ENCODE data around the gene CCDC39.
"Not testable (repeated sequence)": the region's sequence is repeated elsewhere in the genome, so short reads cannot be mapped to it uniquely, and the experiment has no call there.

CCDC39 gene

GRCh38 chr3:180611006-180611405 is 68.3 kb downstream of the CCDC39 start:
- TF ChIP-seq, protein P1, sequence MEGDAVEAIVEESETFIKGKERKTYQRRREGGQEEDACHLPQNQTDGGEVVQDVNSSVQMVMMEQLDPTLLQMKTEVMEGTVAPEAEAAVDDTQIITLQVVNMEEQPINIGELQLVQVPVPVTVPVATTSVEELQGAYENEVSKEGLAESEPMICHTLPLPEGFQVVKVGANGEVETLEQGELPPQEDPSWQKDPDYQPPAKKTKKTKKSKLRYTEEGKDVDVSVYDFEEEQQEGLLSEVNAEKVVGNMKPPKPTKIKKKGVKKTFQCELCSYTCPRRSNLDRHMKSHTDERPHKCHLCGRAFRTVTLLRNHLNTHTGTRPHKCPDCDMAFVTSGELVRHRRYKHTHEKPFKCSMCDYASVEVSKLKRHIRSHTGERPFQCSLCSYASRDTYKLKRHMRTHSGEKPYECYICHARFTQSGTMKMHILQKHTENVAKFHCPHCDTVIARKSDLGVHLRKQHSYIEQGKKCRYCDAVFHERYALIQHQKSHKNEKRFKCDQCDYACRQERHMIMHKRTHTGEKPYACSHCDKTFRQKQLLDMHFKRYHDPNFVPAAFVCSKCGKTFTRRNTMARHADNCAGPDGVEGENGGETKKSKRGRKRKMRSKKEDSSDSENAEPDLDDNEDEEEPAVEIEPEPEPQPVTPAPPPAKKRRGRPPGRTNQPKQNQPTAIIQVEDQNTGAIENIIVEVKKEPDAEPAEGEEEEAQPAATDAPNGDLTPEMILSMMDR (IDR thresholded peaks at IDR 0.05; ENCODE audit: insufficient read depth, missing control alignments) = no peak
- FAIRE-seq = no peak
- no peak for DNase-seq (ENCODE audit: insufficient read length, low spot score)

DNA sequence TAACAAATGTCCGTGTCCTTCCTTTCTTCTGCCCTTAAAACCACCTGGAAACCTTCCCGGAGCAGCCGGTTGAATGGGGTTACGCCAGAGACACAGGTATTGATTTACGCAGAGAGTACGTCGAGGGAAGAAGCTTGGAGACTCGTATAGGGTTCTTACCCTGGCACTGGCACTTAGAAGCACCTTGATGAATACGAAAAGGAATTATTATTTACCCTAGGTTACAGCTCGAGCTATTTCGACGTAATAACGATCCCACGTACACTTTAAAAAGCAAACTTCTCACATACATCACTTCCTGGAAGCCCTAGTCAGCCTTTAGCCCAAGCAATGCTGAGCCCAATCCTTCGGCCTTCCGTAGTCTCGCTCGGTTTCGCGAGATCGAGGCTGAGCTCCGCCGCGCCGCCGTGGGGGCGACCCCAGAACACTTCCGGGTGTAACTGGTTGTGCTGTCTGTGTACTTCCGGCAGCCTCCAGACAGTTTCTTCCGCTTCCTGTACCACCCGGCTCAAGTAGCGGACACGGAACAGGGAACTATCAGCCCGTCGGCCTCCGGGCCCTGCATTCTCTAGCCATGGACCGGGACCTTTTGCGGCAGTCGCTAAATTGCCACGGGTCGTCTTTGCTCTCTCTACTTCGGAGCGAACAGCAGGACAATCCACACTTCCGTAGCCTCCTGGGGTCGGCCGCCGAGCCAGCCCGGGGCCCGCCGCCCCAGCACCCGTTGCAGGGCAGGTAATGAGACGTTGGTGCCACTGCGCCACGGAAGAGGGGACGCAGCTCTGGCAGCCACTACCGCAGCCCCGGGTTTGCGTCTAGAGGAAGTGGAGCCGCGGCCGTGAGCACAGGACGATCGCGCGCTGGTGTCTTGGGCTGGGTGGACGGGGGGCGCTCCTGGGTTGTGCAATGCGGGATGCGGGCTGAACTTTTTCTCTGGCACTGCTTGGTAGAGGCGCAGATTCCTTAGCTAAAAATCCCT is 77.3 kb downstream of the CCDC39 start, which contains the start of gene TTC14:
TSS of gene TTC14 (plus strand) at position 476 of the 979 bp plus-strand sequence. CDS start at position 575, 99 bp downstream.
- TF ChIP-seq, protein P1 (IDR thresholded peaks at IDR 0.05; ENCODE audit: insufficient read depth, missing control alignments) = no peak
- FAIRE-seq (peak; percentile 63), DNase-seq (ENCODE audit: insufficient read length, low spot score) (peak; percentile 69)

GRCh38 chr3:180600473-180600872 is 78.8 kb downstream of the CCDC39 start:
- FAIRE-seq = no peak
- TF ChIP-seq, protein P1 (IDR thresholded peaks at IDR 0.05; ENCODE audit: insufficient read depth, missing control alignments) = no peak
- no peak for DNase-seq (ENCODE audit: insufficient read length, low spot score)

DNA sequence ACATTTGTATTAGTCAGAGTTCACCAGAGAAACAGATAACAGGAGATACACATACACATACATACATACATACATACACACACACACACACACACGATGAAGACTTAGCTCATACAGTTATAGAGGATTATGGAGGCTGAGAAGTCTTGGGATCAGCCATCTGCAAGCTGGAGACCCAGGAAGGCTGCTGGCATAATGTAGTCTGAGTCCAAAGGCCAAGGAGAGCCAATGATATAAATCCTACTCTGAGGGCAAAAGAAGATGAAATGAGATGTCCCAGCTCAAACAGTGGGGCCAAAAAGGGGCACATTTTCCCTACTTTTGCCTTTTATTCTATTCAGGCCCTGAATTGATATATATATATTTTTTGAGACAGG is 83.7 kb downstream of the CCDC39 start:
- FAIRE-seq = no peak
- DNase-seq (ENCODE audit: insufficient read length, low spot score) = no peak
- TF ChIP-seq, protein P1 (IDR thresholded peaks at IDR 0.05; ENCODE audit: insufficient read depth, missing control alignments) = no peak

- TF ChIP-seq, protein P1 (IDR thresholded peaks at IDR 0.05; ENCODE audit: insufficient read depth, missing control alignments) = peak; percentile 88
Observed at GRCh38 chr3:180594631-180595558, 84.4 kb downstream of the CCDC39 start.

GRCh38 chr3:180593631-180594030 is 85.7 kb downstream of the CCDC39 start:
- FAIRE-seq; DNase-seq (ENCODE audit: insufficient read length, low spot score): not testable (repeated sequence)

More at GRCh38 chr3:180594631-180595558, 84.4 kb downstream of the CCDC39 start:
- FAIRE-seq (peak; percentile 64), DNase-seq (ENCODE audit: insufficient read length, low spot score) (no peak)

DNA sequence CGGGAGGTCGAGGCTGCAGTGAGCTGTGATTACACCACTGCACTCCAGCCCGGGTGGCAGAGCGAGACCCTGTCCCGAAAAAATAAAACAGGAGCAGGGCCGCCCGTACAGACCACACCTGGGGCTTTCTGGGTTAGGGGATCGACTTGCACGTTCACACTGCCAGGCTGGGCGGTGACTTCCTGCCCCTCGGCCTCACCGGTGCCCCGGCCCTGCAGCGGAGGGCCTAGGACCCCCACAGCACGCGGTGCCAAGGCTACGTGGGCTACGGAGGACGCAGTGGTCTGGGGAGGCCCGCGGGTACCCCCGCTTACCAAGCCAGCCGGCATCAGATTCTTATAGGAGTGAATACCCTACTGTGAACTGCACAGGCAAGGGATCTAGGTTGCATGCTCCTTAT is 88.9 kb downstream of the CCDC39 start:
- DNase-seq (ENCODE audit: insufficient read length, low spot score) (no peak), FAIRE-seq (no peak)
- TF ChIP-seq, protein P1 (IDR thresholded peaks at IDR 0.05; ENCODE audit: insufficient read depth, missing control alignments) = no peak
